ENCODE measurements around the gene PLEKHA8. TPM values are rescaled to one million over a fixed set of nuclear protein-coding genes. Genes with fewer than 3 reads are reported as not detected.

PLEKHA8 gene
- total RNA-seq, 4 donors from 2014 or later = 6.1 to 24.4 (median 11.5) TPM

DNA sequence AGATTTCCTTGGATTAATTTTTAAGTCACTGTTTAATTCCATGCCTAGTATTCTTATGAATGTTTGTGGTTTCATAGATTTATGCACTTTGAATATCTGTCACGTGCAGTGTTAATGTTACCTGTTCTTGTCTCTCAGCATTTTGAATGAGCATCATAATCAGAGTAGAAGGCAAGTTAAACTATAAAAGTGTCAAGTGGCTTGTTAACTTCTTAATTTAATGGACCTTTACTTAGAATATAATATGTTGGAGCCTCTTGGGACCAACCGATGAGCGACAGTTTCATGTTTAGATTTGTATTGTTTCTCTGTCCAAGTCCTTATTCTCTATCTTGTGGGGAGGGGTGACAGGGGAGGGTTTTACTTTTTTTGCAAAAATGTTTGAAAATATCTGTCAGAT, 56.0 kb downstream of the PLEKHA8 start:
- no peak overlapping the region for H3K27ac ChIP-seq
- no peak overlapping the region for H3K4me3 ChIP-seq
- TF ChIP-seq, protein P1, sequence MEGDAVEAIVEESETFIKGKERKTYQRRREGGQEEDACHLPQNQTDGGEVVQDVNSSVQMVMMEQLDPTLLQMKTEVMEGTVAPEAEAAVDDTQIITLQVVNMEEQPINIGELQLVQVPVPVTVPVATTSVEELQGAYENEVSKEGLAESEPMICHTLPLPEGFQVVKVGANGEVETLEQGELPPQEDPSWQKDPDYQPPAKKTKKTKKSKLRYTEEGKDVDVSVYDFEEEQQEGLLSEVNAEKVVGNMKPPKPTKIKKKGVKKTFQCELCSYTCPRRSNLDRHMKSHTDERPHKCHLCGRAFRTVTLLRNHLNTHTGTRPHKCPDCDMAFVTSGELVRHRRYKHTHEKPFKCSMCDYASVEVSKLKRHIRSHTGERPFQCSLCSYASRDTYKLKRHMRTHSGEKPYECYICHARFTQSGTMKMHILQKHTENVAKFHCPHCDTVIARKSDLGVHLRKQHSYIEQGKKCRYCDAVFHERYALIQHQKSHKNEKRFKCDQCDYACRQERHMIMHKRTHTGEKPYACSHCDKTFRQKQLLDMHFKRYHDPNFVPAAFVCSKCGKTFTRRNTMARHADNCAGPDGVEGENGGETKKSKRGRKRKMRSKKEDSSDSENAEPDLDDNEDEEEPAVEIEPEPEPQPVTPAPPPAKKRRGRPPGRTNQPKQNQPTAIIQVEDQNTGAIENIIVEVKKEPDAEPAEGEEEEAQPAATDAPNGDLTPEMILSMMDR (IDR thresholded peaks at IDR 0.05) = no peak
- TF ChIP-seq POLR2A (IDR thresholded peaks at IDR 0.05) = no peak
- no peaks in the 10 kb centered on the region for H3K4me1 ChIP-seq
- H3K27me3 ChIP-seq = no peaks in the 10 kb centered on the region
- no peak for DNase-seq
- intact Hi-C loops (cut with DNase I; ENCODE audit: low total_unique reads) = no loop called here
- no peaks in the 10 kb centered on the region for H3K36me3 ChIP-seq
- H3K9me3 ChIP-seq = no peaks in the 10 kb centered on the region

DNA sequence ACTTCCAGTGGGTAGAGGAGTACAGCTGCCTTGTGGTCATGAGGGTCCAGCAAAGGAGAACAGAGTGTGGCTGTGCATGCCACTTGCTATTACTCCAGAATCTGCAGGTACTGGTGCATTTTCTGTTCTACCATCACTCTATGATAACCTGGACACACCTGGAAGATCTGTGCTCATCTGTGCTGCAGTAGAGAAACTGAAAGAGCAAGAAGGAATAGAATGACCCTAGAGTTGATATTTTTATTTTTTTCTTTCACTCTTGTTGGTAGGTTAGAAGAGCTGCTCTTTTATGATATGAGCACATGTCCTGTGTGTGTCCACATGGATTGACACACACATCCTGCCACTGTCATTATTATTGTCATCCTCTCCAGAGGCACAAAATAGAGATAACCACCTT, 58.3 kb downstream of the PLEKHA8 start:
- DNase-seq = no peak
- intact Hi-C loops (cut with DNase I; ENCODE audit: low total_unique reads) = no loop called here
- TF ChIP-seq POLR2A (IDR thresholded peaks at IDR 0.05) = no peak
- TF ChIP-seq, protein P1 (IDR thresholded peaks at IDR 0.05) = no peak
- H3K36me3 ChIP-seq = no peaks in the 10 kb centered on the region
- no peak overlapping the region for H3K4me3 ChIP-seq
- H3K9me3 ChIP-seq = no peaks in the 10 kb centered on the region
- no peaks in the 10 kb centered on the region for H3K27me3 ChIP-seq
- no peaks in the 10 kb centered on the region for H3K4me1 ChIP-seq
- H3K27ac ChIP-seq = no peak overlapping the region

DNA sequence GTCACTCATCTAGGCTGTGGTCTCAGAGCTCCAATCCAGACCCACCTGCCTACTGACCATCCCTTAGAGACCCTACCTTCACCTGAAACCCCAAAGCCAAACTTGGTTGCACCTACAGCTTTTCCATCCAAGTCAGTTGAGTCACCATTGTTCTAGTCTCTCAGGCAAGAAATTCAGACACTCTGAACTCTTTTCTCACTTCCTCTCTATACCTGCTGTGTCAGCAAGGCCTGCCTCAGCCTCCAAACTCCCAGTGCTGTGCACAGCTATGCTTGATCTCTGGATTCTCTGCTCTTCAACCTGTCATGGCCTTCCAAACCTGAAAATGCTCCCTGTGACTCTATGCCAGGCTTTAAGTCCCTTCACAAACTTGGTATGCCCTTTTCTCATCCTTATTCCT, 59.2 kb downstream of the PLEKHA8 start:
- intact Hi-C loops (cut with DNase I; ENCODE audit: low total_unique reads) = no loop called here
- DNase-seq = no peak
- H3K27ac ChIP-seq = no peak overlapping the region
- TF ChIP-seq POLR2A (IDR thresholded peaks at IDR 0.05) = no peak
- TF ChIP-seq, protein P1 (IDR thresholded peaks at IDR 0.05) = no peak
- no peaks in the 10 kb centered on the region for H3K27me3 ChIP-seq
- H3K36me3 ChIP-seq = no peaks in the 10 kb centered on the region
- H3K4me3 ChIP-seq = no peak overlapping the region
- H3K4me1 ChIP-seq = no peaks in the 10 kb centered on the region
- H3K9me3 ChIP-seq = no peaks in the 10 kb centered on the region

DNA sequence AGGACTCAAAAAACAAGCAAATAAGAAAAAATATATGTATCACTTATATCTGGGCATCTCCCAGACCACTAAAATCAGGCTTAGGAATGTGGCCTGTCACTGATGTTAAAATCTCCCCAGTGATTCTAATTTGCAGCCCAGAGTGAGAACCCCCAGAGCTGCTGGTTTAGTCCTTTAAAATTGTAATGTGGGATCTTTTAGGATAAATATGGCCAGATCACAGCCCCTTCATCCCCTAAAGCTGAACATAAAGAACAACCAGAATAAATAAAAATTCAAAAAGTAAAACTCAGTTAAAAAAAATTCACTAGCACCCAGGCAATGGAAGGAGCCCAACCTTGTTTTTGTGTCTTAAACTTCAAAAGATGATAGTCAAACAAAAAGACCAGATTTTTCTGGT, 60.1 kb downstream of the PLEKHA8 start:
- no peaks in the 10 kb centered on the region for H3K27me3 ChIP-seq
- no peaks in the 10 kb centered on the region for H3K36me3 ChIP-seq
- no peak overlapping the region for H3K27ac ChIP-seq
- DNase-seq = no peak
- TF ChIP-seq POLR2A (IDR thresholded peaks at IDR 0.05) = no peak
- TF ChIP-seq, protein P1 (IDR thresholded peaks at IDR 0.05) = no peak
- H3K9me3 ChIP-seq = no peaks in the 10 kb centered on the region
- no peak overlapping the region for H3K4me3 ChIP-seq
- H3K4me1 ChIP-seq = no peaks in the 10 kb centered on the region
- intact Hi-C loops (cut with DNase I; ENCODE audit: low total_unique reads) = no loop called here

DNA sequence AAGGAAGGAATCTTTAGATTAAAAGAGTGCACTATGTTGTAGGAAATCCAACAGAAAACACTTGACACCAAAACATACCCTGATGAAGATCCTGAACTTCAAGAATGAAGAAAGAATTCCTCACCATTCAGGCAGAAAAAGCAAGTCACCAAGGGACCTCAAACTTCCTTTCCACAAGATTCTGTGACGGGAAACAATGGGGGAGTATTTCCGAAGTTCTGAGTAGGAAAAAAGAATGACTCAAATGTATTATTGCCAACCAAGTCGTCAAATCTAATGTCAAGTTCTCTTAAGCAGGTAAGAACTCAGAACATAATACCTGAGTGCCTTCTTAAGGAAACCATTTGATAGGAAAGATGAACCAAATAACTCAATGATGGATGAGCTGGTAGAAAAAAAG, 61.9 kb downstream of the PLEKHA8 start:
- H3K27me3 ChIP-seq = no peaks in the 10 kb centered on the region
- no peaks in the 10 kb centered on the region for H3K9me3 ChIP-seq
- no peak overlapping the region for H3K4me3 ChIP-seq
- no peak for DNase-seq
- no peak overlapping the region for H3K27ac ChIP-seq
- TF ChIP-seq, protein P1 (IDR thresholded peaks at IDR 0.05) = no peak
- no peak for TF ChIP-seq POLR2A (IDR thresholded peaks at IDR 0.05)
- no peaks in the 10 kb centered on the region for H3K36me3 ChIP-seq
- intact Hi-C loops (cut with DNase I; ENCODE audit: low total_unique reads) = no loop called here
- no peaks in the 10 kb centered on the region for H3K4me1 ChIP-seq
